GM12891 (cell line): ENCODE measurements around the gene TMOD1.

ENCODE experiments used
- PAX5 ChIP-seq: IDR thresholded peaks from 2 replicates; pipeline ENCODE4 v1.6.1; 2011; ENCODE audit warnings: low read length, moderate library complexity, mild to moderate bottlenecking; ENCODE audit not compliant: insufficient read depth, severe bottlenecking
- POLR2A ChIP-seq: IDR thresholded peaks from 2 replicates; pipeline ENCODE4 v1.6.1; 2011; ENCODE audit warnings: low read depth, low read length, control low read depth
- POLR2AphosphoS5 ChIP-seq: IDR thresholded peaks from 2 replicates; pipeline ENCODE4 v1.6.1; 2011; ENCODE audit warnings: low read depth, low read length, control low read depth
- POU2F2 ChIP-seq: IDR thresholded peaks from 2 replicates; pipeline ENCODE4 v1.6.1; 2011; ENCODE audit warnings: low read depth, mild to moderate bottlenecking, control low read depth, low read length, moderate library complexity
- SPI1 ChIP-seq: IDR thresholded peaks from 2 replicates; pipeline ENCODE4 v1.6.1; 2011; ENCODE audit warnings: low read depth, low read length, control low read depth
- TAF1 ChIP-seq: IDR thresholded peaks from 2 replicates; pipeline ENCODE4 v1.6.1; 2011; ENCODE audit warnings: low read depth, low read length, control low read depth

DNA sequence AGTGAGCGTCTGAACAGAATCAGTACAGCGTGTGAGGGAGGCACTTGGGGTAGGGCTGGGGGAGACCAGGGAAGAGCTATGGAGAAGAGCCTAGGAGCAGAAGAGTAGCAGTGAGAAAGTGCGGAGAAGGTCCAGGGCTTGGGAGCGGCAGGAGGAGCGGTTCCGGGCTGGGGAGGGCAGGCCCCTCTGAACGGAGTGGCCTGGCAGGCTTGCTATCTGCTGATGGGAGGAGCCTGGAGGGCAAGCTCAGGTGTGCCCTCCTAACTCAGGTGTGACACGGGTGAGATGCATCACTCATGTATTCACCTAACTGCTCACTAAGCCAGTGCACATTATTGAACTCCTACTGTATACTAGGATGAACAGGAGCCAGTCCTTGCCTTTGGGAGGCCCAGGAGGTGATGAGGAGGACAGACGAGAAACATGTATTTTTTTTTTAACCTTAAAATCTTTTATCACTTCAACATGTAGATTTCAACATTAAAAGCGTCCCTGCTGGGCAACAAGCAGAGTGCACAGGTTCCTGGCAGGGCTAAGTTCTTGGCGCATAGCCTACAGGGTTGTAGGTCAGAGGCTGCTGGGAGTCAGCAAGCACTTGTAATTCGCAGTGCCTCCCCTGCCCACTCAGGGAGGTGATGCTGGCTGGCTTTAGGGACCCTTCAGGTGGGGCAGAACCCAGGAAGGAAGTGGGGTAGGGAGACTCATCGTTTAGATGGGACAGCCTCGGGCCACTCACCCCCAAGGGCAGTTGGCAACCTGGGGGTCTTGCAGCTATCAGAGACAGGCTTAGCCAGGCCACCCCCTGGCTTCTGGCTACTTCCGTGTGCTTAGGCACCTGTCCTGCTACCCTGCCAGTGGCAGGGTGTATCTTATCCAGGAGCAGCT, 55.5 kb downstream of the TMOD1 start:
- no peak for TF ChIP-seq POLR2A
- TF ChIP-seq POLR2AphosphoS5 = no peak
- TF ChIP-seq TAF1 = no peak
- no peak for TF ChIP-seq SPI1
- TF ChIP-seq PAX5 = no peak
- TF ChIP-seq POU2F2 = no peak
